Cardiac muscle cell (in vitro differentiated cells and primary cell): Measurements from ENCODE around the gene C1orf210. TPM values are rescaled to one million over a fixed set of nuclear protein-coding genes. Genes with fewer than 3 reads are reported as not detected.

Source experiments
- DNase-seq, 2 donors: peaks; one replicate each; pipeline versions ENCODE4 v3.0.0 to v3.0.0-alpha.2; 2010 to 2017; ENCODE audit warnings: low read depth in 1 of 2, low spot score in 1 of 2
- H3K27ac ChIP-seq: fragments of 200-600 bp; sonication (generic); 2 replicates; pipeline ENCODE4 v1.5.1; 2016
- H3K27me3 ChIP-seq: fragments of 200-600 bp; sonication (generic); 2 replicates; pipeline ENCODE4 v1.6.0; 2016; ENCODE audit warnings: control low read depth
- H3K36me3 ChIP-seq: fragments of 200-600 bp; sonication (generic); 2 replicates; pipeline ENCODE4 v1.5.1; 2016; ENCODE audit warnings: control low read depth
- H3K4me1 ChIP-seq: fragments of 200-600 bp; sonication (generic); 2 replicates; pipeline ENCODE4 v1.8.1; 2017; ENCODE audit warnings: low read depth, mild to moderate bottlenecking, mixed run types
- H3K4me3 ChIP-seq: fragments of 200-600 bp; sonication (generic); 2 replicates; pipeline ENCODE4 v1.5.1; 2016; ENCODE audit warnings: mild to moderate bottlenecking
- H3K9me3 ChIP-seq: fragments of 200-600 bp; sonication (generic); 2 replicates; pipeline ENCODE4 v1.5.1; 2017; ENCODE audit warnings: low read depth, mild to moderate bottlenecking, control low read depth
- polyA plus RNA-seq: library from polyadenylated mRNA; unstranded; fragments of >200 nt; fragmentation: Nextera tagmentation; extraction: Ambion mirVana; gene quantifications from 2 replicates; pipeline ENCODE4 v1.2.1, GENCODE V29; 2016
- total RNA-seq: library from RNA; depleted of rRNA; stranded (reverse); fragments of >200 nt; gene quantifications from 2 replicates; pipeline ENCODE4 v1.2.3, GENCODE V29; 2016
- TF ChIP-seq, protein P1 (sequence below): IDR thresholded peaks from 2 replicates; pipeline ENCODE4 v1.5.1; 2012; ENCODE audit warnings: low read depth, mild to moderate bottlenecking, low read length

The C1orf210 gene
- total and polyA plus RNA-seq, 2 experiments from 2014 or later, result 0.12 TPM; not detected in 1

DNA sequence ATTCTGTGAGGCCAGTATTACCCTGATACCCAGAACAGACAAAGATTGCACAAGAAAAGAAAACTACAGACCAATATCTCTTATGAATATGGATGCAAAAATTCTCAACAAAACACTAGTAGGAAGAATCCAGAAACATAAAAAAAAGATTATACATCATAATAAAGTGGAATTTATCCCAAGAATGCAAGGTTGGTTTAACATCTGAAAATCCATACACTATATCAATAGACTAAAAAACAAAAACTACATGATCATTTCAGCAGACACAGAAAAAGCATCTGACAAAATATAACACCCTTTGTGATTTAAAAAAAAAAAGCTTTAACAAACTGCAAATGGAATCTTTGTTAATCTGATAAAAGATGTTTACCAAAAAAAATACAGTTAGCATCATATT lies 40.0 kb upstream of the C1orf210 start:
- Histone ChIP-seq H3K4me3 (no peak overlapping the region), H3K27ac (no peak overlapping the region), H3K27me3 (no peaks in the 10 kb centered on the region), H3K4me1 (no peaks in the 10 kb centered on the region), H3K9me3 (no peaks in the 10 kb centered on the region), H3K36me3 (no peaks in the 10 kb centered on the region)
- TF ChIP-seq, protein P1, sequence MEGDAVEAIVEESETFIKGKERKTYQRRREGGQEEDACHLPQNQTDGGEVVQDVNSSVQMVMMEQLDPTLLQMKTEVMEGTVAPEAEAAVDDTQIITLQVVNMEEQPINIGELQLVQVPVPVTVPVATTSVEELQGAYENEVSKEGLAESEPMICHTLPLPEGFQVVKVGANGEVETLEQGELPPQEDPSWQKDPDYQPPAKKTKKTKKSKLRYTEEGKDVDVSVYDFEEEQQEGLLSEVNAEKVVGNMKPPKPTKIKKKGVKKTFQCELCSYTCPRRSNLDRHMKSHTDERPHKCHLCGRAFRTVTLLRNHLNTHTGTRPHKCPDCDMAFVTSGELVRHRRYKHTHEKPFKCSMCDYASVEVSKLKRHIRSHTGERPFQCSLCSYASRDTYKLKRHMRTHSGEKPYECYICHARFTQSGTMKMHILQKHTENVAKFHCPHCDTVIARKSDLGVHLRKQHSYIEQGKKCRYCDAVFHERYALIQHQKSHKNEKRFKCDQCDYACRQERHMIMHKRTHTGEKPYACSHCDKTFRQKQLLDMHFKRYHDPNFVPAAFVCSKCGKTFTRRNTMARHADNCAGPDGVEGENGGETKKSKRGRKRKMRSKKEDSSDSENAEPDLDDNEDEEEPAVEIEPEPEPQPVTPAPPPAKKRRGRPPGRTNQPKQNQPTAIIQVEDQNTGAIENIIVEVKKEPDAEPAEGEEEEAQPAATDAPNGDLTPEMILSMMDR, result no peak
- DNase-seq, result no peak

GRCh38 chr1:43324810-43325209 lies 39.4 kb upstream of the C1orf210 start:
- H3K4me3 ChIP-seq, result no peak overlapping the region
- DNase-seq, result no peak
- no peaks in the 10 kb centered on the region for H3K4me1 ChIP-seq
- TF ChIP-seq, protein P1, result no peak
- no peaks in the 10 kb centered on the region for H3K27me3 ChIP-seq
- H3K9me3 ChIP-seq, result no peaks in the 10 kb centered on the region
- no peak overlapping the region for H3K27ac ChIP-seq
- no peaks in the 10 kb centered on the region for H3K36me3 ChIP-seq

DNA sequence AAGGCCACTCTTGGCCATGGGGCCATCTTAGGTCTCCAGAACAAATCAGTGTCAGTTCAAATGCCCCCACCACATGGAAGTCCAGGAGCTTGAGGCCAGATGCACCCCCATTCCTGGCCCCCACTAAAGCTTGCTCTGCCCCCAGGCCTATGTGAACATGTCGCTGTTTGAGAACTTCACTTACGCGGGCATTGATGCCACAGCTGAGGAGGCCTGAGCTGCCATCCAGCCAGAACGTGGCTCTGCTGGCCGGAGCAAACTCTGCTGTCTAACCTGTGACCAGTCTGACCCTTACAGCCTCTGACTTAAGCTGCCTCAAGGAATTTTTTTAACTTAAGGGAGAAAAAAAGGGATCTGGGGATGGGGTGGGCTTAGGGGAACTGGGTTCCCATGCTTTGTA lies 37.1 kb upstream of the C1orf210 start:
- no peaks in the 10 kb centered on the region for H3K36me3 ChIP-seq
- TF ChIP-seq, protein P1, result no peak
- H3K27me3 ChIP-seq, result no peaks in the 10 kb centered on the region
- H3K27ac ChIP-seq, result no peak overlapping the region
- no peak for DNase-seq
- H3K9me3 ChIP-seq, result no peaks in the 10 kb centered on the region
- no peaks in the 10 kb centered on the region for H3K4me1 ChIP-seq
- H3K4me3 ChIP-seq, result no peak overlapping the region

GRCh38 chr1:43321331-43321891 lies 36.0 kb upstream of the C1orf210 start:
- Histone ChIP-seq H3K4me3 (no peak overlapping the region), H3K27ac (no peak overlapping the region), H3K9me3 (no peaks in the 10 kb centered on the region), H3K27me3 (no peaks in the 10 kb centered on the region), H3K36me3 (no peaks in the 10 kb centered on the region), H3K4me1 (no peaks in the 10 kb centered on the region)
- no peak for DNase-seq
- TF ChIP-seq, protein P1, result no peak

DNA sequence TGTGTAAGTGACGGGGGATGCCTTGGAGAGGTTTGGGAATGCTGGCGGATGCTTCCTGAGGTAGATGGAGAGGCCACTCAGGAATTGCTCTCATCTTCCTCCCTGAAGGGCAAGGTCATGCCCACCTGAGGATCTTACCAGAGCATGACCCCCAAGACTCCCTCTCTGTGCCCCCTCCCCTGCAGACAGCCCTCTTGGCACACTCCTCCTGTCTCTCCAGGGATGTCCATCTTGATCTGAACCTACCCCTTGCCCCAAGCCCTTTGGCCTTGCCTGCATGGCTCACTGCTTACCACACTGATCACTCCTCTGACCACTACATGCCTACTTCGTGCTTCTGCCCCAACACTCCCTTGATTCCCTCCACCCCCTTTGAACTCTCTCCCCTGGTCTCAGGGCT lies 34.4 kb upstream of the C1orf210 start:
- no peak overlapping the region for H3K4me3 ChIP-seq
- no peak overlapping the region for H3K27ac ChIP-seq
- no peaks in the 10 kb centered on the region for H3K4me1 ChIP-seq
- DNase-seq, result no peak
- TF ChIP-seq, protein P1, result no peak
- no peaks in the 10 kb centered on the region for H3K9me3 ChIP-seq
- H3K27me3 ChIP-seq, result no peaks in the 10 kb centered on the region
- H3K36me3 ChIP-seq, result no peaks in the 10 kb centered on the region
